NB4 (cell line): ENCODE data around the gene SMIM9.

Experiments used
- MAX ChIP-seq: IDR thresholded peaks from 2 replicates; pipeline ENCODE4 v1.6.1; 2011; ENCODE audit warnings: low read depth, low read length
- MYC ChIP-seq: IDR thresholded peaks from 2 replicates; pipeline ENCODE4 v1.6.1; 2011; ENCODE audit warnings: low read depth, low read length
- POLR2A ChIP-seq: IDR thresholded peaks from 2 replicates; pipeline ENCODE4 v1.6.1; 2011; ENCODE audit warnings: mild to moderate bottlenecking; ENCODE audit not compliant: insufficient read length; ENCODE audit errors: extremely low read depth
- TF ChIP-seq, protein P1 (sequence below): IDR thresholded peaks from one replicate; pipeline ENCODE4 v1.5.1; 2012; ENCODE audit warnings: low read depth, low read length

DNA sequence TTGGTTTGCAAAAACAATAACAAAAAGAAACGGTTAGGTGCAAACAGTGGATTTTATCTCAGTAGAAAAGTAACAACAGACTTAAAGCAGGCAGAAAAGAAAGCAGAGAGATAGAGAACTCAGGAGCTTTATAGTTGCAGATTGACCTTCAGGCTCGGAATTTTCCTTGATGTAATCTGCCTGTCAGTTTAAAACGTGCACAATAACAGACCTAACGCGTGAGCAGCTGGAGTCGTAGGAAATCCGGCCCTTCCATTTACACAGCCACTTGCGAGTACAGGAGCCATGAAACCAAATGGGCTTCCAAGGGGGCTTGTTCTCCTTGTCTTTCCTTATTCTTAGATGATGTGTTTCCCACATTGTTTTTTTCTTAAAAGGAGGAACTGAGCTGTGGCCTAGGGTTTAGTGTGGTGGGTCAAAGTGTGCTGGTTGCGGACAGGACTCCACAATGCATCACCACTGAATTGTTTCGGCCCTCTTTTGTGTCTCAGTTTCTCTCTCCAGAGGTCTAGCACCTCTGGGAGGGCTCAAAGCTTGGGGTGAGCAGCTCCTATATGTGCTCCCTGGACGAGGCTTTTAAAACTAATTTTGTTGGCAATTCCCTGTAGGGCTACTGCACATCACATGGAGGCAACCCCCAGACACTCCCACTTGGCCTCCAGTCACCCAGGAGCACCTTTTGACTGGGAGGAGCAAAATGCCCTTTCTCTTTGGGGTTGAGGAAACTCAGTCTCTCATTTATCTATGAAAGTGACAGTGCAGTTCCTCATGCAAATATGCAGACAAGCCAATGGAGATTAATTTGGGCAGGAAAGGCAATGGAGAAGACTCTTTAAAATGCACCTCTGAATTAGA is 15.3 kb downstream of the SMIM9 start:
- no peak for TF ChIP-seq MYC
- TF ChIP-seq, protein P1, sequence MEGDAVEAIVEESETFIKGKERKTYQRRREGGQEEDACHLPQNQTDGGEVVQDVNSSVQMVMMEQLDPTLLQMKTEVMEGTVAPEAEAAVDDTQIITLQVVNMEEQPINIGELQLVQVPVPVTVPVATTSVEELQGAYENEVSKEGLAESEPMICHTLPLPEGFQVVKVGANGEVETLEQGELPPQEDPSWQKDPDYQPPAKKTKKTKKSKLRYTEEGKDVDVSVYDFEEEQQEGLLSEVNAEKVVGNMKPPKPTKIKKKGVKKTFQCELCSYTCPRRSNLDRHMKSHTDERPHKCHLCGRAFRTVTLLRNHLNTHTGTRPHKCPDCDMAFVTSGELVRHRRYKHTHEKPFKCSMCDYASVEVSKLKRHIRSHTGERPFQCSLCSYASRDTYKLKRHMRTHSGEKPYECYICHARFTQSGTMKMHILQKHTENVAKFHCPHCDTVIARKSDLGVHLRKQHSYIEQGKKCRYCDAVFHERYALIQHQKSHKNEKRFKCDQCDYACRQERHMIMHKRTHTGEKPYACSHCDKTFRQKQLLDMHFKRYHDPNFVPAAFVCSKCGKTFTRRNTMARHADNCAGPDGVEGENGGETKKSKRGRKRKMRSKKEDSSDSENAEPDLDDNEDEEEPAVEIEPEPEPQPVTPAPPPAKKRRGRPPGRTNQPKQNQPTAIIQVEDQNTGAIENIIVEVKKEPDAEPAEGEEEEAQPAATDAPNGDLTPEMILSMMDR = no peak
- no peak for TF ChIP-seq POLR2A
- no peak for TF ChIP-seq MAX
